Psoas muscle (tissue), 8 donors: ENCODE measurements around the gene TNFAIP3. TPM values are rescaled to one million over a fixed set of nuclear protein-coding genes. Genes with fewer than 3 reads are reported as not detected.

Experiments used
- ATAC-seq, 4 donors: fragments of 200-7000 bp; cut with Tn5 transposase; one replicate each; pipeline ENCODE4 v1.9.1; 2020; ENCODE audit warnings: moderate library complexity in 3 of 4, mild to moderate bottlenecking in 2 of 4
- DNase-seq, 2 donors: peaks; one replicate each; pipeline ENCODE4 v3.0.0-alpha.2; 2020
- H3K27ac ChIP-seq: fragments of 200-600 bp; one replicate; pipeline ENCODE4 v1.8.0; 2022
- H3K27me3 ChIP-seq, 3 donors: fragments of 200-600 bp in 1 of 3; one replicate each; pipeline versions ENCODE4 v1.6.1 to v1.8.0; 2013 to 2022; ENCODE audit warnings: low read length in 2 of 3, mild to moderate bottlenecking in 2 of 3, moderate library complexity in 1 of 3; ENCODE audit not compliant: insufficient read depth in 3 of 3
- H3K36me3 ChIP-seq, 2 donors: fragments of 200-600 bp in 1 of 2; one replicate each; pipeline versions ENCODE4 v1.6.1 to v1.8.0; 2013 to 2022; ENCODE audit warnings: low read depth in 1 of 2, mild to moderate bottlenecking in 1 of 2, moderate library complexity in 1 of 2; ENCODE audit not compliant: insufficient read depth in 1 of 2
- H3K4me1 ChIP-seq: fragments of 200-600 bp; one replicate; pipeline ENCODE4 v1.8.0; 2022
- H3K4me3 ChIP-seq: fragments of 200-600 bp; one replicate; pipeline ENCODE4 v1.8.0; 2022; ENCODE audit warnings: mild to moderate bottlenecking
- H3K9me3 ChIP-seq: fragments of 200-600 bp; one replicate; pipeline ENCODE4 v1.8.0; 2022
- CTCF ChIP-seq: fragments of 200-600 bp; IDR thresholded peaks from one replicate; pipeline ENCODE4 v1.8.0; 2022; ENCODE audit warnings: antibody characterized with exemption
- WGBS, 3 donors: extraction: QIAGEN DNeasy Blood & Tissue Kit; methylation state at CpG; one replicate each; pipeline versions ENCODE4 v1.1.6 to v1.1.7; 2013; 5-methylcytosine and 5-hydroxymethylcytosine counted together
- intact Hi-C, 2 donors: fragments of 100-400 bp; cut with DNase I; formaldehyde crosslinking; loops; one replicate each; pipeline versions ENCODE4 v1.11.0 to v1.14.2; 2022
- polyA plus RNA-seq, 3 donors: library from polyadenylated mRNA; stranded (reverse); fragments of 200-250 nt; gene quantifications; one replicate each; pipeline ENCODE4 v1.2.3, GENCODE V29; 2013
- total RNA-seq, 4 donors: library from RNA; stranded (reverse); fragmentation: NEBNext Ultra II Directional in 2 of 4; extraction: Animal tissue kit (Norgen Biotek cat#: 25700) in 2 of 4; gene quantifications; one replicate each; pipeline versions ENCODE4 v1.2.1 to v1.2.4, GENCODE V29; 2021 to 2023
- donor health status: healthy with polysubstance abuse.
- donor health status: DM: no; HTN: no; CAD: no; lungs with moderate emphysema.
- donor health status: Bipolar disorder and iron deficiency.
- donor health status: healthy.
- donor health status: DM: yes; HTN: yes; CAD: no.
- donor health status: DM: no; HTN: no; CAD: no.
- donor health status: DM: no; HTN: no; CAD: no.
- donor health status: DM: yes; HTN: yes; CAD: no.

TNFAIP3 gene
- total and polyA plus RNA-seq, 7 donors, result 2.0 to 12.8 (median 4.3) TPM

- DNase-seq, result no peak
- Histone ChIP-seq H3K27me3 (no peaks in the 10 kb centered on the region), H3K9me3 (no peaks in the 10 kb centered on the region), H3K4me1 (no peaks in the 10 kb centered on the region), H3K36me3 (no peaks in the 10 kb centered on the region), H3K27ac (no peak overlapping the region), H3K4me3 (no peak overlapping the region)
- no peak for TF ChIP-seq CTCF
- intact Hi-C loops, result no loop called here
- 94 to 96% (median 95%) methylated on average over 5 of the region's 5 CpGs for WGBS, 3 donors
- ATAC-seq, result no peak
These were observed 39.6 kb upstream of the TNFAIP3 start for GRCh38 chr6:137827411-137827940.

GRCh38 chr6:137827977-137828810 lies 38.9 kb upstream of the TNFAIP3 start:
- ATAC-seq (no peak), DNase-seq (no peak)
- Histone ChIP-seq H3K27ac (no peak overlapping the region), H3K4me3 (no peak overlapping the region), H3K9me3 (no peaks in the 10 kb centered on the region), H3K27me3 (no peaks in the 10 kb centered on the region), H3K4me1 (no peaks in the 10 kb centered on the region), H3K36me3 (no peaks in the 10 kb centered on the region)
- TF ChIP-seq CTCF, result no peak
- intact Hi-C loops, result no loop called here
- 92 to 93% (median 93%) methylated on average over 4 of the region's 4 CpGs for WGBS, 3 donors

GRCh38 chr6:137829641-137830083 lies 37.4 kb upstream of the TNFAIP3 start:
- H3K27me3 ChIP-seq, result no peaks in the 10 kb centered on the region
- H3K9me3 ChIP-seq, result no peaks in the 10 kb centered on the region
- WGBS, 3 donors, result 87 to 89% (median 88%) methylated on average over 4 of the region's 4 CpGs
- H3K36me3 ChIP-seq, result no peaks in the 10 kb centered on the region
- H3K4me1 ChIP-seq, result no peaks in the 10 kb centered on the region
- ATAC-seq (no peak), DNase-seq (no peak)
- no peak overlapping the region for H3K27ac ChIP-seq
- intact Hi-C loops, result no loop called here
- no peak overlapping the region for H3K4me3 ChIP-seq
- TF ChIP-seq CTCF, result no peak

- no peaks in the 10 kb centered on the region for H3K4me1 ChIP-seq
- no peak for TF ChIP-seq CTCF
- no peaks in the 10 kb centered on the region for H3K9me3 ChIP-seq
- no peak for ATAC-seq
- H3K27me3 ChIP-seq, result no peaks in the 10 kb centered on the region
- intact Hi-C loops, result no loop called here
- DNase-seq, result no peak
- H3K36me3 ChIP-seq, result no peaks in the 10 kb centered on the region
- no peak overlapping the region for H3K4me3 ChIP-seq
- no peak overlapping the region for H3K27ac ChIP-seq
These were observed 36.5 kb upstream of the TNFAIP3 start for GRCh38 chr6:137830511-137830911.
